Measurements from ENCODE around the gene NDUFA8. TPM values are rescaled to one million over a fixed set of nuclear protein-coding genes. Genes with fewer than 3 reads are reported as not detected.

NDUFA8 gene
- total RNA-seq, 5 donors from 2014 or later (not counting 1 experiment from before 2014, with no cell fraction given): 11.2 to 25.4 (median 18.4) TPM

DNA sequence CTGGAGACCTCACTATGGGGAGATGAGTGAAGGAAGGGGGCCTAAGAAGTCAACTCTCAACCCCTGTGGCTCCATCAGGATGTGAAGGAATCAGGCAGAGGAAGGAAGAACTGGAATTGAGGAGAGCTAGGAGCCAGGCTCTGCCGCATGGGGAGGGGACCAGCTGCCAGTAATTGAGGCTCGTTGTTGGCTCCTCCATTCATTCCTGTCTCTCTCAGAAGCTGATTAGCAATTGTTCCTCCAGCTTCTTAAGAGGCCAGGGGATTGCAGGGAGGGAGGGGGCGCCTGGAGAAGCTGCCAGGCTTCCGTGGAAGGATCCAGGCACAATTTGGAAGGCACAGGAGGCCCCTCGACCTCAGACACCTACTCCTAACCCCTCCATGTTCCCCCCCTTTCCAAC lies 46.0 kb downstream of the NDUFA8 start:
- DNase-seq (no peak), ATAC-seq (replicated peaks in 1 of 4) (no peak)
- Mint-ChIP-seq H3K27ac (no peak overlapping the region), H3K9me3 (no peaks in the 10 kb centered on the region), H3K27me3 (peaks cover 4 to 8% of the 10 kb centered on the region in 2 donors), H3K4me1 (no peaks in the 10 kb centered on the region), H3K36me3 (no peaks in the 10 kb centered on the region), H3K4me3 (no peak overlapping the region)
- no peak overlapping the region for H3K27ac ChIP-seq (ENCODE audit: low read length)
- POLR2A ChIA-PET: interaction anchor here in 1 of 2 donors (0.6 kb wide), 1 partner anchor 980 kb away, joined by 3 read pairs; no protein-coding TSS in a partner anchor
- CTCF ChIA-PET: no interaction called here
- H3K9me3 ChIP-seq: no peaks in the 10 kb centered on the region
- H3K4me1 ChIP-seq (ENCODE audit: control insufficient read depth in 1 of 2, extremely low read depth in 1 of 2, insufficient read depth in 2 of 2, low read length in 2 of 2): no peaks in the 10 kb centered on the region
- H3K36me3 ChIP-seq (ENCODE audit: control insufficient read depth in 2 of 2, extremely low read depth in 1 of 2, insufficient read depth in 1 of 2, low read length in 1 of 2): no peaks in the 10 kb centered on the region
- peaks cover 0 to 18% of the 10 kb centered on the region in 2 experiments for H3K27me3 ChIP-seq (replicated peaks in 1 of 2; ENCODE audit: control insufficient read depth in 2 of 2, extremely low read depth in 1 of 2, insufficient read depth in 2 of 2, low read length in 1 of 2)
- no CpG with 5 or more reads among the region's 5 CpGs for whole genome bisulfite sequencing (ENCODE audit: insufficient coverage)
- no peak overlapping the region for H3K4me3 ChIP-seq (ENCODE audit: control insufficient read depth in 1 of 2, extremely low read depth in 1 of 2, low read length in 1 of 2)

DNA sequence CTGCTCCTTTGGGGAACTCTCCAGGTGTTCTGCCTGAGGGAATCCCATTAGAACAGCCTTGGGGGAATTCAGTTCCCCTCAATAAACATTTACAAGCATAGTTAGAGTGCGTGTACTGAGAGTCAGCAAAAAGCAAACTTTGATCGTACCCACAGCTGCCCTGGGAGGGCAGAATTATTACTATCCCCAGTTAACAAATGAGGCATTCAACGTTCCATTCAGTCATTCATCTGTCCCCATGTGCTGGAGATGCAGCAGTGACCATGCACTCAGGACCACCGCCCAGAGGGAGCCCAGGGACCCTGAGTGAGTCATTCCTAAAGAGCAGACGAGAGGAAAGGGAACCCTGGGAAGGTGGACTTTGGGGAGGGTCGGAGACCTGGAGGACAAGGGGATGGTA lies 47.3 kb downstream of the NDUFA8 start:
- ATAC-seq (replicated peaks in 1 of 4) (no peak), DNase-seq (no peak)
- no peak overlapping the region for H3K27ac Mint-ChIP-seq
- no peaks in the 10 kb centered on the region for H3K4me1 Mint-ChIP-seq
- Histone ChIP-seq H3K4me3 (ENCODE audit: control insufficient read depth in 1 of 2, extremely low read depth in 1 of 2, low read length in 1 of 2) (no peak overlapping the region), H3K27ac (ENCODE audit: low read length) (no peak overlapping the region), H3K4me1 (ENCODE audit: control insufficient read depth in 1 of 2, extremely low read depth in 1 of 2, insufficient read depth in 2 of 2, low read length in 2 of 2) (no peaks in the 10 kb centered on the region), H3K9me3 (no peaks in the 10 kb centered on the region), H3K36me3 (ENCODE audit: control insufficient read depth in 2 of 2, extremely low read depth in 1 of 2, insufficient read depth in 1 of 2, low read length in 1 of 2) (no peaks in the 10 kb centered on the region), H3K27me3 (replicated peaks in 1 of 2; ENCODE audit: control insufficient read depth in 2 of 2, extremely low read depth in 1 of 2, insufficient read depth in 2 of 2, low read length in 1 of 2) (peaks cover 0 to 18% of the 10 kb centered on the region in 2 experiments)
- H3K4me3 Mint-ChIP-seq: no peak overlapping the region
- POLR2A ChIA-PET: no interaction called here
- no peaks in the 10 kb centered on the region for H3K9me3 Mint-ChIP-seq
- WGBS (ENCODE audit: insufficient coverage): 75% methylated on average over 4 of the region's 6 CpGs
- CTCF ChIA-PET: no interaction called here
- no peaks in the 10 kb centered on the region for H3K36me3 Mint-ChIP-seq
- H3K27me3 Mint-ChIP-seq: peaks cover 4 to 8% of the 10 kb centered on the region in 2 donors

DNA sequence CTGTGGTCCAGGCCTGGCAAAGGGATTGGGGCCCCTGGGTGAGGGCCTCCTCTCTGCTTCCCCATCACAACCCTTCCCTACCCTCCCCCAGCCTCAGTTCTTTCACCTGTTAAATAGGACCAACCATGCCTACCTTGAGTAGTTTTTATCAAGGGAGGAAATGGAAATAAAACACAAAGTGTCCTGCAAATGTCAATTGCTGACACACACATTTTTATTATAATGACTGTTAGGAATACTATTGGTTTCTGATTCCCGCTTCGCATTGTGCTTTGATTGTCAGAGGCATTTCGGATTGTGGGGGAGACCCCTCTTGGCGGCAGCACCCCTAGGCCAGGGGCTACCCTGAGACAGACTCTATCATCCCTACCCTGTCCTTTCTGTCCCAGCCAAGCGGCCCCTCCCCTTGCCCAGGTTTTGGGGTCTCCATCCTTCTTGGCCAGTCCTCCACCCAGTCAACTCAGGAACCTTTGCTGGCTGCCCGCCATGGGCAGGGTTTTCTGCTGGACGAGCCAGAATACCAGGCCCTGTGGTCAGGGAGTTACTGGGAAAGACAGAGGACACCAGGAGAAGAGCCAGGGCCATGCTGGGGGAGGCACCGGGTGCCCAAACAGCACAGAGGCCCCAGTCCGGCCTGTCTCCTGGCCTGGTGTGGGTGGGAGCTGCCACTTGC lies 48.0 kb downstream of the NDUFA8 start:
- ChIA-PET CTCF (no interaction called here), POLR2A (no interaction called here)
- Mint-ChIP-seq H3K9me3 (no peaks in the 10 kb centered on the region), H3K4me3 (no peak overlapping the region), H3K27ac (no peak overlapping the region), H3K27me3 (peaks cover 4 to 8% of the 10 kb centered on the region in 2 donors), H3K4me1 (no peaks in the 10 kb centered on the region), H3K36me3 (no peaks in the 10 kb centered on the region)
- Histone ChIP-seq H3K9me3 (no peaks in the 10 kb centered on the region), H3K27ac (ENCODE audit: low read length) (no peak overlapping the region), H3K4me3 (ENCODE audit: control insufficient read depth in 1 of 2, extremely low read depth in 1 of 2, low read length in 1 of 2) (no peak overlapping the region), H3K27me3 (replicated peaks in 1 of 2; ENCODE audit: control insufficient read depth in 2 of 2, extremely low read depth in 1 of 2, insufficient read depth in 2 of 2, low read length in 1 of 2) (peaks cover 0 to 18% of the 10 kb centered on the region in 2 experiments), H3K36me3 (ENCODE audit: control insufficient read depth in 2 of 2, extremely low read depth in 1 of 2, insufficient read depth in 1 of 2, low read length in 1 of 2) (no peaks in the 10 kb centered on the region), H3K4me1 (ENCODE audit: control insufficient read depth in 1 of 2, extremely low read depth in 1 of 2, insufficient read depth in 2 of 2, low read length in 2 of 2) (no peaks in the 10 kb centered on the region)
- ATAC-seq (replicated peaks in 1 of 4): no peak
- WGBS (ENCODE audit: insufficient coverage): 89% methylated on average over 8 of the region's 9 CpGs
- DNase-seq: no peak

DNA sequence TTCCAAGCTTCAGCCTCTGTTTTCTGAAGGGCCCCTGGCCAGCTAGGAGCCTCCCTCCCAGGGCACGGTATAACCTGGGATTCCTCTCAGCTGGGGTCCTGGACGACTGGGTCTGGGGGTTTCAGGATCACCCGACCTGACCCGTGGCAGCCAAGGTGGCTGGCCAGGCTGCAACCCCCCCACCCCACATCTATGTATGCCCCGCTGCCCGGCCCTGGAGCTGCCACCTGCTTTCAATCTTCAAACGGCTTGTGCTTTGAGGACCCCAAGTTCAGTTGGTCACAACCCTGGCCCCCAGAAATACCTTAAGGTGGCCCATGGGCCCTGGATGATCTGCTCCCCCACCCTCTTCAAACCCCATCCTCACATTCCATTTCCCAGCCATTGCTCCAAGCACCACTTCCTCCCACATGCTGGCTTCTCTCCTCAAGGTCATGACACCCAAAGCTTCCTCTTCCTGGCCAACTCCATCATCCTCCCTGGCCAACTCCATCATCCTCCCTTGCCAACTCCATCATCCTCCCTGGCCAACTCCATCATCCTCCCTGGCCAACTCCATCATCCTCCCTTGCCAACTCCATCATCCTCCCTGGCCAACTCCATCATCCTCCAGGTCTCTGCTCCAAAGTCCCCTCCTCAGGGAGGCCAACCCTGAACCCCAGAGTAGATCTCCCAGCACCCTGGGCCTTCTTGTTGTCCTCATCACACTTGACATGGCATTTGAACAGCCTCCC lies 49.3 kb downstream of the NDUFA8 start:
- WGBS (ENCODE audit: insufficient coverage): 81% methylated on average over 7 of the region's 7 CpGs
- Histone ChIP-seq H3K4me1 (ENCODE audit: control insufficient read depth in 1 of 2, extremely low read depth in 1 of 2, insufficient read depth in 2 of 2, low read length in 2 of 2) (no peaks in the 10 kb centered on the region), H3K9me3 (no peaks in the 10 kb centered on the region), H3K36me3 (ENCODE audit: control insufficient read depth in 2 of 2, extremely low read depth in 1 of 2, insufficient read depth in 1 of 2, low read length in 1 of 2) (no peaks in the 10 kb centered on the region), H3K27ac (ENCODE audit: low read length) (no peak overlapping the region), H3K4me3 (ENCODE audit: control insufficient read depth in 1 of 2, extremely low read depth in 1 of 2, low read length in 1 of 2) (no peak overlapping the region), H3K27me3 (replicated peaks in 1 of 2; ENCODE audit: control insufficient read depth in 2 of 2, extremely low read depth in 1 of 2, insufficient read depth in 2 of 2, low read length in 1 of 2) (peaks cover 0 to 12% of the 10 kb centered on the region in 2 experiments)
- ChIA-PET CTCF (interaction anchor here in 1 of 2 donors (0.7 kb wide), 1 partner anchor 1359 kb away, joined by 3 read pairs; no protein-coding TSS in a partner anchor), POLR2A (no interaction called here)
- Mint-ChIP-seq H3K27me3 (peaks cover 4 to 6% of the 10 kb centered on the region in 2 donors), H3K27ac (no peak overlapping the region), H3K4me3 (no peak overlapping the region), H3K36me3 (no peaks in the 10 kb centered on the region), H3K9me3 (no peaks in the 10 kb centered on the region), H3K4me1 (no peaks in the 10 kb centered on the region)
- ATAC-seq (replicated peaks in 1 of 4) (no peak), DNase-seq (no peak)

DNA sequence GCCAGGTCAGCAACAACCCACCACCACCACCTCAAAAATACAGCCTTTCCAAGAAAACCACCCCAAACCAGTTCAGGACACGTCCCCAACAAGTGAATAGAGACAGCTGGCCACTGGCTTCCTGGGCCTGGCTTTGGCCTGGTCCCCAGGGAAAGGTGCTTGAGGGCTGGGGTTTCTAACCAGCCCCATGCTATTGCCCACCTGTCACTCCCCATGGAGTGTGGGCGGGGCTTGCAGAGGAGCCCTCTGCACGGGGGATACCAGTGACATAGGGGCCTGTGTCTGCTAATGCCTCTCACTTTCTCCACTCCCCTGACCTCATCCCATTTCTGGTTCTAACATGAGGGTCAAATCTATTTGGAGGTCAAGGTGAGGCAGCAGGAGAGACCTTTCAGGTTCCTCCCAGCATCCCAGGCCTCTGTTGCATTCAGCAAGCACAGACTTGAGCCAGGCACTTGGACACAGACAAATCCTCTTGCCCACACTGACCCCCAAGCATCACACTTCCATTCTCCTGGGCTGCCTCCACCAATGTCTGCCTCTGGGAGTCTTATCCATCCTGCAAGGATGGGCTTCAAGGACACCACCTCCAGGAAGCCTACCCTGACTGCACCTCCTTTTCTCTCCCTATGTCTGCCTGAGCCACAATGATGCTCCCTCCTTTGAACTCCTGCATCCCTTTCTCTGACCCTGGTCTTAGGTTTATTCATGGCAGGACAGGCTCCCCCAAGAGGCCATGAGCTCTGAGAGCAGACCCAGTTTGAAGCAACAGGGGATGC lies 50.4 kb downstream of the NDUFA8 start:
- H3K36me3 ChIP-seq (ENCODE audit: control insufficient read depth in 2 of 2, extremely low read depth in 1 of 2, insufficient read depth in 1 of 2, low read length in 1 of 2): no peaks in the 10 kb centered on the region
- no peak overlapping the region for H3K27ac ChIP-seq (ENCODE audit: low read length)
- Mint-ChIP-seq H3K27ac (no peak overlapping the region), H3K9me3 (peaks cover 1 to 2% (median 1%) of the 10 kb centered on the region in 3 donors), H3K4me3 (no peak overlapping the region), H3K36me3 (peaks cover under 1% of the 10 kb centered on the region), H3K4me1 (no peaks in the 10 kb centered on the region), H3K27me3 (peaks cover 4 to 6% of the 10 kb centered on the region in 2 donors)
- no peak overlapping the region for H3K4me3 ChIP-seq (ENCODE audit: control insufficient read depth in 1 of 2, extremely low read depth in 1 of 2, low read length in 1 of 2)
- H3K4me1 ChIP-seq (ENCODE audit: control insufficient read depth in 1 of 2, extremely low read depth in 1 of 2, insufficient read depth in 2 of 2, low read length in 2 of 2): no peaks in the 10 kb centered on the region
- ChIA-PET POLR2A (no interaction called here), CTCF (no interaction called here)
- peaks cover 0 to 11% of the 10 kb centered on the region in 2 experiments for H3K27me3 ChIP-seq (replicated peaks in 1 of 2; ENCODE audit: control insufficient read depth in 2 of 2, extremely low read depth in 1 of 2, insufficient read depth in 2 of 2, low read length in 1 of 2)
- H3K9me3 ChIP-seq: no peaks in the 10 kb centered on the region
- ATAC-seq (replicated peaks in 1 of 4) (no peak), DNase-seq (no peak)
- WGBS (ENCODE audit: insufficient coverage): 40% methylated on average over 1 of the region's 3 CpGs

DNA sequence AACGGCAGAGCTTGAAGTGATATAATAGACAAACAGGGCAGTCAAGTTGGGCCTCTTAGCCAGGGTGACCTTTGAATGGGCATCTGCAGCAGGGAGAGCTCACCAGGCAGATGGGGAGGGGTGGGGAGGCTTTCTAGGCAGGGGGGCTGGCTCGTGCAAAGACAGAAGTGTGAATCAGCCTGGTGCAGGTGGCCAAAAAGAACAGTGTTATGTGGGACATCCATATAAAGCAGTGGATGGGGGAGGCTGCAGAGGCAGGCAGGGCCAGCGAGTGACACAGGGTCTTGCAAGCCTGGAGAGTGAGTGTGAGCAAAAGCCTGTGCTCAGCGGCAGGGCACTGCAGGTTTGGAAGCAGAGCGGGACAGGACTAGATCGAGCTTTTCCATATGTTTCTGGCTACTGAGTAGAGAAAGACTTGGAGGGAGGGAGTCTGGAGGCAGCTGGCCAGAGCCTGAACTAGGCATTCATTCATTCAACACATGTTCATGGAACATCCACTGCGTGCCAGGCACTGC lies 52.2 kb downstream of the NDUFA8 start:
- ChIA-PET CTCF (interaction anchor here in 1 of 2 donors (1.0 kb wide), 1 partner anchor 8 kb away, joined by 3 read pairs; no protein-coding TSS in a partner anchor), POLR2A (no interaction called here)
- Mint-ChIP-seq H3K27ac (no peak overlapping the region), H3K9me3 (peaks cover 7 to 9% (median 7%) of the 10 kb centered on the region in 3 donors), H3K27me3 (peaks cover 0 to 4% of the 10 kb centered on the region in 2 donors), H3K4me3 (no peak overlapping the region), H3K4me1 (no peaks in the 10 kb centered on the region), H3K36me3 (peaks cover 4% of the 10 kb centered on the region)
- Histone ChIP-seq H3K36me3 (ENCODE audit: control insufficient read depth in 2 of 2, extremely low read depth in 1 of 2, insufficient read depth in 1 of 2, low read length in 1 of 2) (no peaks in the 10 kb centered on the region), H3K4me1 (ENCODE audit: control insufficient read depth in 1 of 2, extremely low read depth in 1 of 2, insufficient read depth in 2 of 2, low read length in 2 of 2) (no peaks in the 10 kb centered on the region), H3K27me3 (replicated peaks in 1 of 2; ENCODE audit: control insufficient read depth in 2 of 2, extremely low read depth in 1 of 2, insufficient read depth in 2 of 2, low read length in 1 of 2) (peaks cover 0 to 9% of the 10 kb centered on the region in 2 experiments), H3K9me3 (no peaks in the 10 kb centered on the region), H3K27ac (ENCODE audit: low read length) (no peak overlapping the region), H3K4me3 (ENCODE audit: control insufficient read depth in 1 of 2, extremely low read depth in 1 of 2, low read length in 1 of 2) (no peak overlapping the region)
- ATAC-seq (replicated peaks in 1 of 4): no peak
- WGBS (ENCODE audit: insufficient coverage): 82% methylated on average over 5 of the region's 7 CpGs
- DNase-seq: no peak

Data from T-cell (primary cell).